Endodermal cell (in vitro differentiated cells): ENCODE results near the gene DEDD2. TPM values are rescaled to one million over a fixed set of nuclear protein-coding genes. Genes with fewer than 3 reads are reported as not detected.

ENCODE experiments used
- DNase-seq: peaks from one replicate; pipeline ENCODE4 v3.0.0-alpha.2; 2017
- H3K27ac ChIP-seq: 2 replicates; pipeline ENCODE4 v1.5.1; 2013; ENCODE audit warnings: mild to moderate bottlenecking, low read depth, low read length, moderate library complexity
- H3K27me3 ChIP-seq: 2 replicates; pipeline ENCODE4 v1.6.1; 2013; ENCODE audit warnings: mild to moderate bottlenecking, low read length, moderate library complexity; ENCODE audit not compliant: insufficient read depth, control insufficient read depth, poor library complexity, severe bottlenecking
- H3K36me3 ChIP-seq: 2 replicates; pipeline ENCODE4 v1.7.0; 2013; ENCODE audit warnings: mild to moderate bottlenecking, low read length, moderate library complexity; ENCODE audit not compliant: control insufficient read depth, insufficient read depth
- H3K4me1 ChIP-seq: one replicate; pipeline ENCODE4 v1.7.0; 2013; ENCODE audit warnings: low read length; ENCODE audit not compliant: control insufficient read depth, insufficient read depth
- H3K4me3 ChIP-seq: 2 replicates; pipeline ENCODE4 v1.5.1; 2013; ENCODE audit warnings: mild to moderate bottlenecking, low read length, moderate library complexity
- H3K9ac ChIP-seq: 2 replicates; pipeline ENCODE4 v1.6.1; 2013; ENCODE audit warnings: mild to moderate bottlenecking, low read length, moderate library complexity; ENCODE audit not compliant: poor library complexity, severe bottlenecking; ENCODE audit errors: extremely low read depth
- H3K9me3 ChIP-seq: 2 replicates; pipeline ENCODE4 v1.6.1; 2013; ENCODE audit warnings: mild to moderate bottlenecking, low read length, moderate library complexity; ENCODE audit not compliant: control insufficient read depth
- H3K27ac Mint-ChIP-seq: 2 replicates; pipeline ENCODE4 v1.8.0; 2020; ENCODE audit warnings: mixed read lengths
- H3K27me3 Mint-ChIP-seq: 2 replicates; pipeline ENCODE4 v1.8.0; 2021; ENCODE audit warnings: mild to moderate bottlenecking, mixed read lengths; ENCODE audit not compliant: insufficient read depth
- H3K36me3 Mint-ChIP-seq: 2 replicates; pipeline ENCODE4 v1.8.0; 2020; ENCODE audit warnings: low read depth, mixed read lengths
- H3K4me1 Mint-ChIP-seq: 2 replicates; pipeline ENCODE4 v1.8.0; 2020; ENCODE audit warnings: mixed read lengths
- H3K4me3 Mint-ChIP-seq: 2 replicates; pipeline ENCODE4 v1.8.0; 2020; ENCODE audit warnings: mild to moderate bottlenecking, moderate library complexity, mixed read lengths
- H3K9me3 Mint-ChIP-seq: 2 replicates; pipeline ENCODE4 v1.8.0; 2020; ENCODE audit warnings: mild to moderate bottlenecking, mixed read lengths
- WGBS, 2 experiments: methylation state at CpG; one replicate each; pipeline versions ENCODE4 v1.1.5 to v1.1.7; 2013; ENCODE audit warnings: missing lambda C conversion rate in 2 of 2, mixed read lengths in 1 of 2; ENCODE audit not compliant: insufficient coverage in 1 of 2, insufficient read length in 1 of 2; 5-methylcytosine and 5-hydroxymethylcytosine counted together
- total RNA-seq, 2 donors: library from RNA; stranded (reverse); fragmentation: NEBNext Ultra II Directional in 1 of 2; extraction: Animal tissue kit (Norgen Biotek cat#: 25700) in 1 of 2; gene quantifications; 2 replicates in 1 of 2; 3 replicates in 1 of 2; pipeline ENCODE4 v1.2.1, GENCODE V29; 2021
- TF ChIP-seq, protein P1 (sequence below): fragments of 200-600 bp; sonication (generic); conservative IDR thresholded peaks from 2 replicates; pipeline ENCODE4 v1.5.0; 2021; ENCODE audit warnings: antibody characterized with exemption, mild to moderate bottlenecking

DEDD2 gene
- total RNA-seq, 2 donors from 2014 or later, result 25.8 to 28.0 TPM

DNA sequence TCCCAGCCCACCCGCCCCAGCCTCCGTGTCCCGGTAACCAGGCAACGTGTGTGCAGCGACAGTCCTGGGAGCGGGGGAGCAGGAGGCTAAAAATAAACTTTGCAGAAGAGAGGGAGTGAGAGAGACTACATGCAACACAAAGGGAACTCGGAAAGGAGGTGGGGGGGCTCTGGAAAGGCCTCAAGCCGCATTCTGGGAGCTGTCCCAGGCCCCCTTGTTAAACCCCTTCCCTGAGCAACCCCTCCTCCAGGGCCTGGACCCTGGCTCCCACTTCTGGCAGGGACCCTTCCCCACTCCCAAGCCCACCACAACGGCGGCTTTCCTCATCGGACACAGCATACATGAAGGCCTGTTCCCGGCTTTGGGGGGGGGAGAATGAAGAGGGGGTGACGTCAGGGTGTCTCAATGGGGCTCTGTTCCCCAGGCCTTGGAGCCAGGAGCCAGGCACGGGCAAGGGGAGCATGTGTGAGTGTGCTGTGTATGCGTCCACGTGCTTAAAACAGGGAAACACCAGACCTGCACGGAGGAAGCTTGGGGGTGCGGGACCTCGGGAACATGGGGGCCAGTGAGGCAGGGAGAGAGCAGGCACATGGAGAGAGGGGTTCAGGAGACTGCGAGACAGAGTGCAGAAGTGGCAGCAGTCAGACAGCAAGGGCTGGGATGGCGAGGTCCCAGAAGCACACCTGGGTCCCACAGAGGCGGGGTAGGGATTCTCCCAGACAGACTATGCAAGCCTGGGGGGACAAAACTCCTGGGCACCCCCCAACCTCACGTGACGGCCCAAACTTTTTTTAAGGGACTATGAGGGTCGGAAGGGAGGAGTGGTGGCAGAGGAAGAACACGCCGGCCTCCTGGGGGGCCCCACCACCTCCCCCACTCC lies 35.1 kb upstream of the DEDD2 start:
- DNase-seq, result no peak
- Mint-ChIP-seq H3K9me3 (no peaks in the 10 kb centered on the region), H3K27ac (peak overlapping the region; percentile 94), H3K4me1 (peaks cover 22% of the 10 kb centered on the region), H3K4me3 (peak overlapping the region; percentile 90), H3K27me3 (no peaks in the 10 kb centered on the region), H3K36me3 (peaks cover 15% of the 10 kb centered on the region)
- H3K9ac ChIP-seq, result peak overlapping the region; percentile 75
- H3K4me3 ChIP-seq, result peak overlapping the region; percentile 90
- no peaks in the 10 kb centered on the region for H3K9me3 ChIP-seq
- peak overlapping the region; percentile 78 for H3K27ac ChIP-seq
- TF ChIP-seq, protein P1, sequence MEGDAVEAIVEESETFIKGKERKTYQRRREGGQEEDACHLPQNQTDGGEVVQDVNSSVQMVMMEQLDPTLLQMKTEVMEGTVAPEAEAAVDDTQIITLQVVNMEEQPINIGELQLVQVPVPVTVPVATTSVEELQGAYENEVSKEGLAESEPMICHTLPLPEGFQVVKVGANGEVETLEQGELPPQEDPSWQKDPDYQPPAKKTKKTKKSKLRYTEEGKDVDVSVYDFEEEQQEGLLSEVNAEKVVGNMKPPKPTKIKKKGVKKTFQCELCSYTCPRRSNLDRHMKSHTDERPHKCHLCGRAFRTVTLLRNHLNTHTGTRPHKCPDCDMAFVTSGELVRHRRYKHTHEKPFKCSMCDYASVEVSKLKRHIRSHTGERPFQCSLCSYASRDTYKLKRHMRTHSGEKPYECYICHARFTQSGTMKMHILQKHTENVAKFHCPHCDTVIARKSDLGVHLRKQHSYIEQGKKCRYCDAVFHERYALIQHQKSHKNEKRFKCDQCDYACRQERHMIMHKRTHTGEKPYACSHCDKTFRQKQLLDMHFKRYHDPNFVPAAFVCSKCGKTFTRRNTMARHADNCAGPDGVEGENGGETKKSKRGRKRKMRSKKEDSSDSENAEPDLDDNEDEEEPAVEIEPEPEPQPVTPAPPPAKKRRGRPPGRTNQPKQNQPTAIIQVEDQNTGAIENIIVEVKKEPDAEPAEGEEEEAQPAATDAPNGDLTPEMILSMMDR, result no peak
- peaks cover 15% of the 10 kb centered on the region for H3K36me3 ChIP-seq
- H3K27me3 ChIP-seq, result no peaks in the 10 kb centered on the region
- H3K4me1 ChIP-seq, result no peaks in the 10 kb centered on the region
- WGBS, 2 experiments, result 14 to 38% methylated on average over 7 to 27 of the region's 27 CpGs

DNA sequence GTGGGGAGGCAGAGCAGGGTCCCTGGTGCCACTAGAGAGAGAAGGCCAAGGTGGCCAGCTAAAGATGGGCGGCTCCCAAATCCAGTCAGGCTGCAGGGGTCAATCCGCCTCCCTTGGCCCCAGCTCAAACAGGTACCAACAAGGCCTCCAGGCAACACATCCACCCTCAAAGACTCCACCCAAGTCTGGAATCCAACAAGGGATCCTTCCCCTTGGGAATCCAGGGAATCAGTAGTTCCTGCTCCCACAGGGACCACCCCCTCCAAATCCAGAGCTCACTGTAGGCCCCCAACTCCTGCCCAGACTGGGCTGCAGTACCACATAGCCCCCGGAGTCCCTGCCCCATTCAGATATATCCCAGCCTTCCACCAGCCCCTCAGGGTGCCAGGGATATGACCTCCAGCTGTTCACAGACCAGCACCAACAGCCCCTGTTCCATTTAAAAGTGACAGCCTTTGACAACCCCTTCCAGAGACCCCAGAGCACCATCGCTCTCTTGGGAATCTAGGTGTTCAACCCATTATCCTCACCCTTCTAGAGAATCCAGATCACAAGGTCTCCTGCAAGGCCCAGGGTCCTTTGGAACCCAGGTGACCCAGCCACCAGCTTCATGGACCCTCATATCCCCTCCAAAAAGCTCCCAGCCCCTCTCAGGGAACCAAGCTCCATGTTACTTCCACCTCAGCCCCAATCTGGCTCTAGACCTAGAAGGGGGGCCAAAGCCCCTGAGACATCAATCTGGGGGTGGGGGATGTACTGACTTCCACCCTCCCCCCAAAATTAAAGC lies 34.3 kb upstream of the DEDD2 start:
- TF ChIP-seq, protein P1, result no peak
- Mint-ChIP-seq H3K27ac (peak overlapping the region; percentile 88), H3K4me1 (peaks cover 21% of the 10 kb centered on the region), H3K9me3 (no peaks in the 10 kb centered on the region), H3K36me3 (peaks cover 15% of the 10 kb centered on the region), H3K4me3 (peak overlapping the region; percentile 90), H3K27me3 (no peaks in the 10 kb centered on the region)
- 98 to 100% methylated on average over 3 to 4 of the region's 4 CpGs for WGBS, 2 experiments
- peaks cover 15% of the 10 kb centered on the region for H3K36me3 ChIP-seq
- no peaks in the 10 kb centered on the region for H3K27me3 ChIP-seq
- no peaks in the 10 kb centered on the region for H3K9me3 ChIP-seq
- H3K4me3 ChIP-seq, result peak overlapping the region; percentile 66
- no peak overlapping the region for H3K9ac ChIP-seq
- no peaks in the 10 kb centered on the region for H3K4me1 ChIP-seq
- H3K27ac ChIP-seq, result no peak overlapping the region
- DNase-seq, result no peak

DNA sequence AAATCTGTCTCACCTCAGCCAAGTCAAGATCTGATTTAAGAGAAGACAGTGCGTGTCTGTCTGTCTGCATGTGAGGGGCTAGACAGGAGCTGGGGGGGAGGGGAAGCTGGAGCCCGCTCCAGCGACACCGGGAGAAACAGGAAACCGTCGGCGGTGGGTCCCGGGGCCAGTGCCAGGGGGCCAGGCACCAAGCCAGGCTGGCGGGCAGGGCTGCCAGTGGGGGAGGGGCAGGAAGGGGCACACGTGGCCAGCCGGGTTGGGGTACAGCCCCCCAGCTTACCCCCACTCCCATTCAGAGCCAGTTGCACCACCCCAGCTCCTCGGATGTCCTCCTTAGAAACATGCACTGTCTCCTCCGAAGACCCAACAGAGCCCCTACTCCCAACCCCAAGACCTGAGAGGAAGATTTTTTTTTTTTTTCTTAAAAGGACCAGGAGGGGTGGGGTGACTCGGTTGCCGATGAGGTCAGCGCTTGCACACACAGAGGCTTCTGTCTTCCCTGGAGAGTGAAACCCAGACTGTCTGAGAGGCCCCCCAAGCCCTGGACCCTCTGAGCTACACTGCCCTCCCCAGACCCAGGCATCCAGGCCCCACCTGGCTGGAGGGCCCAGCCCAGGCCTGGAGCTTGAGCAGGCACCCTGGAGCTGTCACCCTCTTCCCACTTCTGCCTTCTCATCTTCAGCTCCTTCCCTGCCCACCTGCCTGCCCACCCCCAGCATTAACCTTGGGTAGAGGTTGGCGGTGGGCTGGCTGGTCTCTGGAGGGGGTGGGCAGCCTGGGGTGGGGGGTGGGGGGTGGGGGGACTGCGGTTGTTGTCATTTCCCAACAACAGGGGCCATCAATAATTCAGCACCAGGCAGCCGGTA lies 33.4 kb upstream of the DEDD2 start:
- Histone ChIP-seq H3K9me3 (no peaks in the 10 kb centered on the region), H3K27ac (no peak overlapping the region), H3K4me1 (no peaks in the 10 kb centered on the region), H3K27me3 (no peaks in the 10 kb centered on the region), H3K9ac (no peak overlapping the region), H3K4me3 (no peak overlapping the region), H3K36me3 (peaks cover 15% of the 10 kb centered on the region)
- no peak for DNase-seq
- WGBS, 2 experiments, result 70 to 92% methylated on average over 2 to 18 of the region's 19 CpGs
- peaks cover 15% of the 10 kb centered on the region for H3K36me3 Mint-ChIP-seq
- no peak overlapping the region for H3K4me3 Mint-ChIP-seq
- no peaks in the 10 kb centered on the region for H3K27me3 Mint-ChIP-seq
- peaks cover 17% of the 10 kb centered on the region for H3K4me1 Mint-ChIP-seq
- TF ChIP-seq, protein P1, result no peak
- H3K27ac Mint-ChIP-seq, result no peak overlapping the region
- no peaks in the 10 kb centered on the region for H3K9me3 Mint-ChIP-seq
